RWPE1 (cell line): ENCODE measurements around the gene TMEM175.

Experiments used
- CTCF ChIA-PET: fragments of 350-600 bp; sonication (Branson Sonifier 250); formaldehyde crosslinking; extraction: SDS; loops from one replicate; lab custom pipeline; 2021; lab: Yijun Ruan, JAX
- POLR2A ChIA-PET: fragments of 400-600 bp; formaldehyde crosslinking; extraction: SDS; loops from one replicate; lab custom pipeline; 2020; ENCODE audit warnings: antibody characterized with exemption; ENCODE audit not compliant: low non-redundant PET; lab: Yijun Ruan, JAX
- DNase-seq: peaks from one replicate; pipeline ENCODE4 v3.0.0; 2012; ENCODE audit warnings: low spot score
- H3K27ac ChIP-seq: fragments of 450-650 bp; 2 replicates; pipeline ENCODE4 v1.5.1; 2017
- TF ChIP-seq, protein P1 (sequence below): fragments of 450-650 bp; conservative IDR thresholded peaks from 2 replicates; pipeline ENCODE4 v1.5.1; 2017; ENCODE audit warnings: low read depth, mild to moderate bottlenecking

TMEM175 gene

GRCh38 chr4:1004071-1004418 lies 71.8 kb downstream of the TMEM175 start:
- DNase-seq: no peak
- no peak overlapping the region for H3K27ac ChIP-seq
- TF ChIP-seq, protein P1, sequence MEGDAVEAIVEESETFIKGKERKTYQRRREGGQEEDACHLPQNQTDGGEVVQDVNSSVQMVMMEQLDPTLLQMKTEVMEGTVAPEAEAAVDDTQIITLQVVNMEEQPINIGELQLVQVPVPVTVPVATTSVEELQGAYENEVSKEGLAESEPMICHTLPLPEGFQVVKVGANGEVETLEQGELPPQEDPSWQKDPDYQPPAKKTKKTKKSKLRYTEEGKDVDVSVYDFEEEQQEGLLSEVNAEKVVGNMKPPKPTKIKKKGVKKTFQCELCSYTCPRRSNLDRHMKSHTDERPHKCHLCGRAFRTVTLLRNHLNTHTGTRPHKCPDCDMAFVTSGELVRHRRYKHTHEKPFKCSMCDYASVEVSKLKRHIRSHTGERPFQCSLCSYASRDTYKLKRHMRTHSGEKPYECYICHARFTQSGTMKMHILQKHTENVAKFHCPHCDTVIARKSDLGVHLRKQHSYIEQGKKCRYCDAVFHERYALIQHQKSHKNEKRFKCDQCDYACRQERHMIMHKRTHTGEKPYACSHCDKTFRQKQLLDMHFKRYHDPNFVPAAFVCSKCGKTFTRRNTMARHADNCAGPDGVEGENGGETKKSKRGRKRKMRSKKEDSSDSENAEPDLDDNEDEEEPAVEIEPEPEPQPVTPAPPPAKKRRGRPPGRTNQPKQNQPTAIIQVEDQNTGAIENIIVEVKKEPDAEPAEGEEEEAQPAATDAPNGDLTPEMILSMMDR: no peak
- ChIA-PET CTCF (no interaction called here), POLR2A (no interaction called here)

- TF ChIP-seq, protein P1: no peak
- no peak for DNase-seq
- H3K27ac ChIP-seq: no peak overlapping the region
- ChIA-PET CTCF (interaction anchor here (0.7 kb wide), 1 partner anchor 127 kb away, joined by 3 read pairs; no protein-coding TSS in a partner anchor), POLR2A (no interaction called here)
Observed at GRCh38 chr4:1004557-1005485, 72.6 kb downstream of the TMEM175 start.

- CTCF ChIA-PET: no interaction called here
- no peak for DNase-seq
- TF ChIP-seq, protein P1: no peak
- no peak overlapping the region for H3K27ac ChIP-seq
- POLR2A ChIA-PET: no interaction called here
Observed at GRCh38 chr4:1006856-1007255, 74.6 kb downstream of the TMEM175 start.
